Right atrium auricular region (tissue), 2 donors: Measurements from ENCODE around the gene CDH8. TPM values are rescaled to one million over a fixed set of nuclear protein-coding genes. Genes with fewer than 3 reads are reported as not detected.

Experiments used
- DNase-seq: peaks from one replicate; pipeline ENCODE4 v3.0.0-alpha.2; 2019; ENCODE audit warnings: low spot score
- H3K27ac ChIP-seq, 2 donors: fragments of 200-600 bp; sonication (generic); 1 replicate in 1 of 2; 2 replicates in 1 of 2; pipeline ENCODE4 v1.5.1; 2016 to 2019
- H3K27me3 ChIP-seq, 2 donors: fragments of 200-600 bp; sonication (generic); one replicate each; pipeline versions ENCODE4 v1.5.1 to v1.6.0; 2017 to 2019
- H3K36me3 ChIP-seq: fragments of 200-600 bp; sonication (generic); one replicate; pipeline ENCODE4 v1.5.1; 2016
- H3K4me1 ChIP-seq, 2 donors: fragments of 200-600 bp; sonication (generic); one replicate each; pipeline versions ENCODE4 v1.5.1 to v1.6.0; 2017 to 2019
- H3K4me3 ChIP-seq, 2 donors: fragments of 200-600 bp; sonication (generic); 1 replicate in 1 of 2; 2 replicates in 1 of 2; pipeline ENCODE4 v1.5.1; 2017 to 2019; ENCODE audit warnings: mild to moderate bottlenecking in 1 of 2, moderate library complexity in 1 of 2
- H3K9me3 ChIP-seq, 2 donors: fragments of 200-600 bp; sonication (generic); one replicate each; pipeline ENCODE4 v1.5.1; 2019
- total RNA-seq, 2 donors: library from RNA; depleted of rRNA; stranded (reverse); fragments of >200 nt; gene quantifications; one replicate each; pipeline ENCODE4 v1.1.0, GENCODE V29; 2016
- TF ChIP-seq, protein P1 (sequence below), 2 donors: fragments of 200-600 bp; sonication (generic); IDR thresholded peaks; one replicate each; pipeline ENCODE4 v1.5.1; 2019; ENCODE audit warnings: antibody characterized with exemption in 2 of 2

The CDH8 gene
- total RNA-seq, 2 donors from 2014 or later, result not detected

DNA sequence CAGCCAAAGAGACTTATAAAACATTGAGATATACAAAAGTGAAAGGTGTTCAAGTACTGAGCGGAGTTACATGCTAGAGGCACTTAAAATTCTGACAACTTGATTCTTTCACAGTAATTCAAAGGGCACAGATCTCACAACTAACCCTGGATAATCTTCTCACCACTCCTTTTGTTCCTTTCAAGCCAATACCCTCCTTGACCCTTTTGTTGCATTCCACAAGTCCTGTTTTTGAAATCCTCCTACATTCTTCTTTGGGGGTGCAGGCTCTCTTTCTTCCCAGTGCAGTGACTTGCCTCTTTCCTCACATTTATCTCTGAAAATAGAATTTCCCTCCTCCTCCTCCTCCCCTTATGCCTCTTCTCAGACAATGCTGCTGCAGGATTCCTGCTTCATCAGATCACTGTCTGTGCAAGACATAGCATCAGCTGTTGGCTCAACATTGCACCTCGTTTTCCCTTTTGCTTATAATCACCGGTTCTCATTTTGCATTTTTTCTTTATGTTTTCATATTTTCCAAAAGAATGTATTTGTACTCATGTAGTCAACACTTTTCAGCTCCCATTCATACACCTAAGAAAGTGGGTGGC lies 199.3 kb downstream of the CDH8 start:
- TF ChIP-seq, protein P1, sequence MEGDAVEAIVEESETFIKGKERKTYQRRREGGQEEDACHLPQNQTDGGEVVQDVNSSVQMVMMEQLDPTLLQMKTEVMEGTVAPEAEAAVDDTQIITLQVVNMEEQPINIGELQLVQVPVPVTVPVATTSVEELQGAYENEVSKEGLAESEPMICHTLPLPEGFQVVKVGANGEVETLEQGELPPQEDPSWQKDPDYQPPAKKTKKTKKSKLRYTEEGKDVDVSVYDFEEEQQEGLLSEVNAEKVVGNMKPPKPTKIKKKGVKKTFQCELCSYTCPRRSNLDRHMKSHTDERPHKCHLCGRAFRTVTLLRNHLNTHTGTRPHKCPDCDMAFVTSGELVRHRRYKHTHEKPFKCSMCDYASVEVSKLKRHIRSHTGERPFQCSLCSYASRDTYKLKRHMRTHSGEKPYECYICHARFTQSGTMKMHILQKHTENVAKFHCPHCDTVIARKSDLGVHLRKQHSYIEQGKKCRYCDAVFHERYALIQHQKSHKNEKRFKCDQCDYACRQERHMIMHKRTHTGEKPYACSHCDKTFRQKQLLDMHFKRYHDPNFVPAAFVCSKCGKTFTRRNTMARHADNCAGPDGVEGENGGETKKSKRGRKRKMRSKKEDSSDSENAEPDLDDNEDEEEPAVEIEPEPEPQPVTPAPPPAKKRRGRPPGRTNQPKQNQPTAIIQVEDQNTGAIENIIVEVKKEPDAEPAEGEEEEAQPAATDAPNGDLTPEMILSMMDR (IDR thresholded peaks at IDR 0.05), result no peak

DNA sequence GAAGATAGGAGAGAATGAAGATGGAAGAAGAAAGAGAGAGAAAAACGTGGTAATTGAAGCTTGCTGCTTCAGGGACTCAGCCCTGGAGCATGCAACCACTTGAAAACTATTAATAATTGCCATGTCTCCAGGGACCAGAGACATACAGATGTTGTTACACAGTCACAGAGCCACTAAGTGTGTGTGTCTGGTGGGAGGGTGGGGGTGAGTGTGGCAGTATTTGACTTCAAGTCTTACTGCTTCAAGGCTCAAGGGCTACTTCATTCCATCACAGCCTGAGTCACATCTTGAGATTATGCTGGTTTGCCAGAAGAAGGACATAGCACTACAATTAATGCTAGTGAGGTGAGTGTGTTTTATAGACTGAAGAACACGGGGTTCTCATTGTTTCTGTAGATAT lies 202.2 kb downstream of the CDH8 start:
- H3K9me3 ChIP-seq, result no peaks in the 10 kb centered on the region
- H3K36me3 ChIP-seq, result no peaks in the 10 kb centered on the region
- no peak for DNase-seq
- H3K4me3 ChIP-seq, result no peak overlapping the region
- no peak overlapping the region for H3K27ac ChIP-seq
- no peaks in the 10 kb centered on the region for H3K27me3 ChIP-seq
- no peaks in the 10 kb centered on the region for H3K4me1 ChIP-seq
- TF ChIP-seq, protein P1 (IDR thresholded peaks at IDR 0.05), result no peak

More for the DNA sequence above, 199.3 kb downstream of the CDH8 start:
- Histone ChIP-seq H3K4me1 (no peaks in the 10 kb centered on the region), H3K27ac (no peak overlapping the region), H3K36me3 (no peaks in the 10 kb centered on the region), H3K9me3 (no peaks in the 10 kb centered on the region), H3K4me3 (no peak overlapping the region), H3K27me3 (no peaks in the 10 kb centered on the region)
- no peak for DNase-seq

DNA sequence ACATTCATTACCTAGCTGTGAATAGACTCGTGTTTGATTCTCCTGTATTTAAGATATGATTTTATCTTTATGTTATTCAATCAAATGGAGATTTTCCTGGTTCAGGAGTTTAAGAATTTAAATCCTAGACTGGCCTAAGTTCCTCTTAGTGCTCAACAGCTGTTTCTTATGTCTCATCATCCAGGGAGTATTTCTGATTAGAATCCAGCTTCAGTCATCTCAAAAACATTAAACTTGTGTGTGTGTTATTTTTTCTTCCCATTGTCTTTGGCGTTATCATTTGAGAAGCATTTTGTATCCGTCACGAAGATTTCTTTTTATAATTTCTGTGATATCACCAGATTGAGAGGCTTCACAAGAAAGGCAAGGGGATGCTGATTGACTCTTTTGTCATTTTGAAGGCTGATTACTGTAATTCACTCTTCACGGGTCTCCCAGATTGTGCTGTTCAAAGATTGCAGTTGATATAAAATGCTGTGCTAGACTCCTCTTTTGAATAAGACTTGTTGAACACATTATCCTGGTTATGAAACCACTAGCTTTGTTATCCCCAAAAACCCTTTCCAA lies 204.8 kb downstream of the CDH8 start:
- Histone ChIP-seq H3K4me1 (no peaks in the 10 kb centered on the region), H3K9me3 (no peaks in the 10 kb centered on the region), H3K4me3 (no peak overlapping the region), H3K27ac (no peak overlapping the region), H3K27me3 (no peaks in the 10 kb centered on the region), H3K36me3 (no peaks in the 10 kb centered on the region)
- TF ChIP-seq, protein P1 (IDR thresholded peaks at IDR 0.05), result no peak
- DNase-seq, result no peak

DNA sequence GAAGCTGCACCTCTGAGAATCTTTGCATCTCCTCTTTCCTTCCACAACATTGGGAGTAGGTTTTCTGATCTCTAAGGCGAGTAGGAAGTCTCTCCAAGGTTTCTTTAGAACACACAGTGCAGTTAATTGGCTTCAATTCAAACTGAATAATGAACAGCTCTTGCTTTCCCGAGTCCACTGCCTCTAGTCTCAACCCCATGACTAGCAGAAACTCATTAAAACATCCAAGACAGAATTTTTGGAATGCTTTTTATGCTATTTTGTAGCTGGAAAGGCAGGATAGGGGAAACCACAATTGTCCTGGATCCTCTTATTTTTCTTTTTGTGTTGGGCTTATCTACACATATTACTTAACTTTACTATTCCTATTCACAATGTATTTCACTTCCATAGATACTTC lies 206.6 kb downstream of the CDH8 start:
- no peaks in the 10 kb centered on the region for H3K4me1 ChIP-seq
- no peak for DNase-seq
- TF ChIP-seq, protein P1 (IDR thresholded peaks at IDR 0.05), result no peak
- no peak overlapping the region for H3K27ac ChIP-seq
- no peaks in the 10 kb centered on the region for H3K27me3 ChIP-seq
- H3K4me3 ChIP-seq, result no peak overlapping the region
- no peaks in the 10 kb centered on the region for H3K9me3 ChIP-seq
- no peaks in the 10 kb centered on the region for H3K36me3 ChIP-seq

DNA sequence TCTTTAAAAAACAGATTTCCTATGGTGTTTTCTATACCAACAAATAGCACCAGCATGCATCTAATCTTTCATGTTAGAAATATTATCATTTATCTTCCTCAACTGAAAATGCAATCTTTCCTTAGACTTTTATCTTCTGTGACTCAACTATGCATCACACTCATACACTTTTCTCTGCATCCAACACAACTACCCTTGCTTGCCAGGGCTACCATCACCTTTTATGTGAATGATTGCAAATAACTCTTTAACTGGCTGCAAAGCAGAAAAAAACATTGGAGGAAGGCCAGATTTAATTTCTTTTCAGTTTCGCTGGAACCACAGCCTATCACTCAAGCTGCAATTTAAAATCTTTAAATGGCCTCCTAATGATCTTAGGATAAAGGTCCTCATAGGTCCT lies 212.9 kb downstream of the CDH8 start:
- Histone ChIP-seq H3K27me3 (no peaks in the 10 kb centered on the region), H3K4me3 (no peak overlapping the region), H3K9me3 (no peaks in the 10 kb centered on the region), H3K4me1 (no peaks in the 10 kb centered on the region), H3K27ac (no peak overlapping the region), H3K36me3 (no peaks in the 10 kb centered on the region)
- TF ChIP-seq, protein P1 (IDR thresholded peaks at IDR 0.05), result no peak
- DNase-seq, result no peak

DNA sequence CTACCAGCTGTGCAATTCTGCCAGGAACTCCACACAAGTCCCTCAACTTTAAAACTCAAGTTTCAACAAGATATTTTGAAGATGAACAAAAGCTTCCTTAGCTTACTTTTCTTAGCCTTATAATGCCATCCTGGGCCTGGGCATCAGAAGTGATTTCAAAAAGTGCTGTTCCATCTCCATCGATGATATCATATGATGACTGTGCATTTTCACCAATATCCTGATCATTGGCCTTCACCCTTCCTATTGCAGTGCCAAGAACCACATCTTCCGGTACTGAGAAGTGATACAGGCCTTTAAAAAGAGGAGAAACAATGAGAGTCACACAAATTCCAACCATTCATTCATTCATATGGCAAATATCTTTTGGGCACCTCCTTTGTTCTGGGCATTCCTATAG lies 215.4 kb downstream of the CDH8 start:
- DNase-seq, result no peak
- H3K4me1 ChIP-seq, result no peaks in the 10 kb centered on the region
- no peaks in the 10 kb centered on the region for H3K36me3 ChIP-seq
- no peaks in the 10 kb centered on the region for H3K27me3 ChIP-seq
- no peaks in the 10 kb centered on the region for H3K9me3 ChIP-seq
- TF ChIP-seq, protein P1 (IDR thresholded peaks at IDR 0.05), result no peak
- no peak overlapping the region for H3K27ac ChIP-seq
- H3K4me3 ChIP-seq, result no peak overlapping the region
